SK-N-MC (cell line): ENCODE measurements around the gene ANGPTL4.
"Not testable (repeated sequence)": the region's sequence is repeated elsewhere in the genome, so short reads cannot be mapped to it uniquely, and the experiment has no call there.

Experiments used
- EZH2 ChIP-seq: fragments of 200-600 bp; sonication (generic); IDR thresholded peaks from one replicate; pipeline ENCODE4 v1.6.1; 2017; ENCODE audit warnings: antibody characterized with exemption
- FOXP2 ChIP-seq: optimal IDR thresholded peaks from 2 replicates; pipeline ENCODE3; 2011; ENCODE audit warnings: mild to moderate bottlenecking, moderate library complexity; ENCODE audit not compliant: insufficient read depth; ENCODE audit errors: extremely low read length, control extremely low read depth
- POLR2AphosphoS5 ChIP-seq: IDR thresholded peaks from 2 replicates; pipeline ENCODE4 v1.6.1; 2012; ENCODE audit warnings: mild to moderate bottlenecking, low read depth, low read length, borderline replicate concordance

DNA sequence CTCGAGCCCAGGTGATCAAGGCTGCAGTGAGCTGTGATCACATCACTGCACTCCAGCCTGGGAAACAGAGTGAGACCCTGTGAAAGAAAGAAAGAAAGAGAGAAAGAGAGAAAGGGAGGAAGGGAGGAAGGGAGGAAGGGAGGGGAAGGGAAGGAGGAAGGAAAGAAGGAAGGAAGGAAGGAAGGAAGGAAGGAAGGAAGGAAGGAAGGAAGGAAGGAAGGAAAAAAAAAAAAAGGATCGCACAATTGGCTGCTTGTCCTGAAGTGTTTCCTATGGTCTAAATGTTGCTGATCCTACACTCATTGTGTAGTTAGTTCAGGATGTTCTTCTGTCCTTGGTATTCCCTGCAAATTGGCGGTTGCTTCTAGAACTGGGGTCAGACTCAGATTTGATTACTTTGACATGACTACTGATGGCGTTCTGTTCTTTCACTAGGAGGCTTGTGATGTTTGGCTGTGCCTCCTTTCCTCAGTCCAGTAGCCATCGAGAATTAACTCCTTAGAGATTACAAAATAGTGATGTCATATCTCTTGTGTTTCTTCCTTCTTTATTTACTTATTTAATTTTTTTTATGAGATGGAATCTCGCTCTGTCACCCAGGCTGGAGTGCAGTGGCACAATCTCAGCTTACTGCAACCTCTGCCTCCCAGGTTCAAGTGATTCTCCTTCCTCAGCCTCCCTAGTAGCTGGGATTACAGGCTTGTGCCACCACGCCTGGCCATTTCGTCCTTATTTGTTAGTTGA, 14.2 kb upstream of the ANGPTL4 start:
- peak; percentile 57; the same call in 1 of the 2 replicates for TF ChIP-seq POLR2AphosphoS5
- TF ChIP-seq EZH2, FOXP2: not testable (repeated sequence)
